Trophoblast cell (in vitro differentiated cells and primary cell): Measurements from ENCODE around the gene RAB3IP.
A peak's percentile ranks its signal among the peaks of the same experiment; 100 is the strongest.

Experiments used
- DNase-seq, 2 donors: peaks; one replicate each; pipeline ENCODE4 v3.0.0-alpha.2; 2016
- H2AFZ ChIP-seq: 2 replicates; pipeline ENCODE4 v1.6.1; 2013; ENCODE audit warnings: low read length, moderate library complexity, mild to moderate bottlenecking; ENCODE audit not compliant: insufficient read depth, poor library complexity
- H2AK5ac ChIP-seq: 2 replicates; pipeline ENCODE4 v1.6.1; 2013; ENCODE audit warnings: mild to moderate bottlenecking, low read length
- H2BK120ac ChIP-seq: 2 replicates; pipeline ENCODE4 v1.6.1; 2013; ENCODE audit warnings: low read length, mild to moderate bottlenecking, moderate library complexity; ENCODE audit not compliant: insufficient read depth, poor library complexity
- H2BK12ac ChIP-seq: 2 replicates; pipeline ENCODE4 v1.6.1; 2013; ENCODE audit warnings: mild to moderate bottlenecking, low read length, moderate library complexity
- H2BK5ac ChIP-seq: 2 replicates; pipeline ENCODE4 v1.6.1; 2013; ENCODE audit warnings: low read length, low read depth, moderate library complexity, mild to moderate bottlenecking; ENCODE audit not compliant: poor library complexity
- H3K14ac ChIP-seq: 2 replicates; pipeline ENCODE4 v1.6.1; 2013; ENCODE audit warnings: mild to moderate bottlenecking, low read length
- H3K18ac ChIP-seq: 2 replicates; pipeline ENCODE4 v1.6.1; 2013; ENCODE audit warnings: mild to moderate bottlenecking, low read length
- H3K23ac ChIP-seq: 2 replicates; pipeline ENCODE4 v1.6.1; 2013; ENCODE audit warnings: low read length
- H3K27ac ChIP-seq: 2 replicates; pipeline ENCODE4 v1.5.1; 2013; ENCODE audit warnings: low read depth, mild to moderate bottlenecking, inconsistent platforms, low read length, moderate library complexity
- H3K27me3 ChIP-seq: 2 replicates; pipeline ENCODE4 v1.6.1; 2013; ENCODE audit warnings: inconsistent platforms, mild to moderate bottlenecking, low read length, moderate library complexity; ENCODE audit not compliant: insufficient read depth
- H3K36me3 ChIP-seq, 2 experiments: 1 replicate in 1 of 2; 2 replicates in 1 of 2; pipeline ENCODE4 v1.6.1; 2013; ENCODE audit warnings: low read length in 2 of 2, mild to moderate bottlenecking in 2 of 2, moderate library complexity in 1 of 2; ENCODE audit not compliant: insufficient read depth in 2 of 2, control insufficient read depth in 1 of 2
- H3K4ac ChIP-seq: 2 replicates; pipeline ENCODE4 v1.6.1; 2013; ENCODE audit warnings: low read depth, mild to moderate bottlenecking, low read length, moderate library complexity
- H3K4me1 ChIP-seq, 2 experiments: 1 replicate in 1 of 2; 2 replicates in 1 of 2; pipeline ENCODE4 v1.6.1; 2013; ENCODE audit warnings: low read length in 2 of 2, mild to moderate bottlenecking in 2 of 2, moderate library complexity in 1 of 2; ENCODE audit not compliant: insufficient read depth in 2 of 2, control insufficient read depth in 1 of 2
- H3K4me2 ChIP-seq: 2 replicates; pipeline ENCODE4 v1.6.1; 2013; ENCODE audit warnings: inconsistent platforms, mild to moderate bottlenecking, low read length, moderate library complexity
- H3K4me3 ChIP-seq: 2 replicates; pipeline ENCODE4 v1.5.1; 2013; ENCODE audit warnings: mild to moderate bottlenecking, low read depth, low read length, inconsistent platforms
- H3K79me1 ChIP-seq: one replicate; pipeline ENCODE4 v1.6.1; 2013; ENCODE audit warnings: low read length
- H3K79me2 ChIP-seq: 2 replicates; pipeline ENCODE4 v1.6.1; 2013; ENCODE audit warnings: low read length, mild to moderate bottlenecking; ENCODE audit not compliant: control insufficient read depth, insufficient read depth, poor library complexity
- H3K9ac ChIP-seq: 2 replicates; pipeline ENCODE4 v1.6.1; 2013; ENCODE audit warnings: mild to moderate bottlenecking, low read length
- H3K9me3 ChIP-seq: 2 replicates; pipeline ENCODE4 v1.6.1; 2013; ENCODE audit warnings: low read depth, mild to moderate bottlenecking, control low read depth, inconsistent platforms, low read length; ENCODE audit not compliant: insufficient read depth
- H4K12ac ChIP-seq: 2 replicates; pipeline ENCODE4 v1.6.1; 2013; ENCODE audit warnings: low read depth, mild to moderate bottlenecking, low read length, moderate library complexity
- H4K8ac ChIP-seq: 2 replicates; pipeline ENCODE4 v1.6.1; 2013; ENCODE audit warnings: low read depth, mild to moderate bottlenecking, low read length, moderate library complexity
- H4K91ac ChIP-seq: one replicate; pipeline ENCODE4 v1.6.1; 2013; ENCODE audit warnings: low read depth, mild to moderate bottlenecking, low read length, moderate library complexity
- WGBS: extraction: QIAGEN DNeasy Blood & Tissue Kit; methylation state at CpG from one replicate; pipeline ENCODE4 v1.1.7; 2013; ENCODE audit warnings: missing lambda C conversion rate; ENCODE audit not compliant: insufficient read length, insufficient coverage; ENCODE audit errors: extremely low coverage; 5-methylcytosine and 5-hydroxymethylcytosine counted together

The RAB3IP gene

GRCh38 chr12:69720750-69721149 lies 17.9 kb upstream of the RAB3IP start:
- no peak overlapping the region for H4K91ac ChIP-seq
- H3K79me2 ChIP-seq = no peaks in the 10 kb centered on the region
- no peak overlapping the region for H2BK5ac ChIP-seq
- no peak overlapping the region for H3K14ac ChIP-seq
- H2AFZ ChIP-seq = no peak overlapping the region
- no CpG with 5 or more reads among the region's 3 CpGs for WGBS
- H3K4ac ChIP-seq = no peak overlapping the region
- no peaks in the 10 kb centered on the region for H3K4me1 ChIP-seq
- H3K18ac ChIP-seq = no peak overlapping the region
- H3K27me3 ChIP-seq = no peaks in the 10 kb centered on the region
- H3K79me1 ChIP-seq = no peaks in the 10 kb centered on the region
- H2AK5ac ChIP-seq = no peak overlapping the region
- no peak overlapping the region for H4K12ac ChIP-seq
- no peak overlapping the region for H3K4me3 ChIP-seq
- no peak overlapping the region for H2BK12ac ChIP-seq
- H3K36me3 ChIP-seq = no peaks in the 10 kb centered on the region
- no peak for DNase-seq
- no peak overlapping the region for H4K8ac ChIP-seq
- no peak overlapping the region for H3K4me2 ChIP-seq
- H3K9ac ChIP-seq = no peak overlapping the region
- H3K27ac ChIP-seq = no peak overlapping the region
- no peak overlapping the region for H3K23ac ChIP-seq
- H2BK120ac ChIP-seq = no peak overlapping the region
- no peaks in the 10 kb centered on the region for H3K9me3 ChIP-seq

- H3K79me1 ChIP-seq = no peaks in the 10 kb centered on the region
- no peak overlapping the region for H3K18ac ChIP-seq
- no peak overlapping the region for H3K4me3 ChIP-seq
- WGBS = no CpG with 5 or more reads among the region's 4 CpGs
- no peaks in the 10 kb centered on the region for H3K27me3 ChIP-seq
- no peak overlapping the region for H4K12ac ChIP-seq
- no peak overlapping the region for H3K9ac ChIP-seq
- no peak overlapping the region for H2BK12ac ChIP-seq
- H2AFZ ChIP-seq = no peak overlapping the region
- no peak overlapping the region for H4K8ac ChIP-seq
- no peak overlapping the region for H4K91ac ChIP-seq
- H3K36me3 ChIP-seq = no peaks in the 10 kb centered on the region
- no peak overlapping the region for H3K4me2 ChIP-seq
- H3K27ac ChIP-seq = no peak overlapping the region
- H3K23ac ChIP-seq = no peak overlapping the region
- no peaks in the 10 kb centered on the region for H3K79me2 ChIP-seq
- no peak overlapping the region for H3K14ac ChIP-seq
- H2AK5ac ChIP-seq = no peak overlapping the region
- no peaks in the 10 kb centered on the region for H3K4me1 ChIP-seq
- no peak overlapping the region for H3K4ac ChIP-seq
- no peak for DNase-seq
- H2BK120ac ChIP-seq = no peak overlapping the region
- H3K9me3 ChIP-seq = no peaks in the 10 kb centered on the region
- no peak overlapping the region for H2BK5ac ChIP-seq
Measured at GRCh38 chr12:69726922-69727321, 11.7 kb upstream of the RAB3IP start.

GRCh38 chr12:69732088-69732487 lies 6.6 kb upstream of the RAB3IP start:
- WGBS = no CpG with 5 or more reads among the region's 1 CpG
- no peak overlapping the region for H4K91ac ChIP-seq

GRCh38 chr12:69733638-69734037 lies 5.0 kb upstream of the RAB3IP start:
- Histone ChIP-seq H3K27me3 (no peaks in the 10 kb centered on the region), H2BK12ac (no peak overlapping the region), H3K4me1 (no peaks in the 10 kb centered on the region), H3K23ac (no peak overlapping the region), H3K79me2 (no peaks in the 10 kb centered on the region), H2BK120ac (no peak overlapping the region), H3K79me1 (peaks cover 2% of the 10 kb centered on the region), H3K36me3 (no peaks in the 10 kb centered on the region), H2BK5ac (no peak overlapping the region), H3K4me3 (no peak overlapping the region), H3K27ac (no peak overlapping the region), H2AFZ (no peak overlapping the region), H3K9me3 (no peaks in the 10 kb centered on the region), H3K14ac (no peak overlapping the region), H4K12ac (no peak overlapping the region), H3K4me2 (no peak overlapping the region), H2AK5ac (no peak overlapping the region), H4K8ac (no peak overlapping the region), H3K4ac (no peak overlapping the region), H3K18ac (no peak overlapping the region), H3K9ac (no peak overlapping the region), H4K91ac (no peak overlapping the region)
- DNase-seq = no peak
- WGBS = no CpG with 5 or more reads among the region's 1 CpG

More at GRCh38 chr12:69732088-69732487, 6.6 kb upstream of the RAB3IP start:
- Histone ChIP-seq H3K18ac (no peak overlapping the region), H3K79me2 (no peaks in the 10 kb centered on the region), H3K27me3 (no peaks in the 10 kb centered on the region), H2AK5ac (no peak overlapping the region), H3K27ac (no peak overlapping the region), H4K12ac (no peak overlapping the region), H3K9ac (no peak overlapping the region), H3K4me1 (no peaks in the 10 kb centered on the region), H3K9me3 (no peaks in the 10 kb centered on the region), H3K4me3 (no peak overlapping the region), H3K23ac (no peak overlapping the region), H4K8ac (no peak overlapping the region), H3K14ac (no peak overlapping the region), H2AFZ (no peak overlapping the region), H2BK12ac (no peak overlapping the region), H3K79me1 (no peaks in the 10 kb centered on the region), H3K36me3 (no peaks in the 10 kb centered on the region), H2BK120ac (no peak overlapping the region), H2BK5ac (no peak overlapping the region), H3K4ac (no peak overlapping the region), H3K4me2 (no peak overlapping the region)
- peak in 1 of 2 donors; percentile 10 for DNase-seq
